SK-N-SH (cell line): Measurements from ENCODE around the gene CTSA. TPM values are rescaled to one million over a fixed set of nuclear protein-coding genes. Genes with fewer than 3 reads are reported as not detected.

Experiments
- CTCF ChIA-PET: fragments of 300-600, 350-600 bp; formaldehyde crosslinking; extraction: SDS; loops from one replicate; lab custom pipeline; 2021; lab: Yijun Ruan, JAX
- POLR2A ChIA-PET: fragments of 350-600 bp; sonication (Branson Sonifier 250); formaldehyde crosslinking; extraction: SDS; loops from one replicate; lab custom pipeline; 2020; ENCODE audit warnings: antibody characterized with exemption, inconsistent platforms; lab: Yijun Ruan, JAX
- DNase-seq: peaks from one replicate; pipeline ENCODE4 v3.0.0; 2012
- H2AFZ ChIP-seq: fragments of 200-600 bp; sonication (generic); 2 replicates; pipeline ENCODE4 v1.8.1; 2016; ENCODE audit warnings: antibody characterized with exemption, mild to moderate bottlenecking, low read depth
- H3F3A ChIP-seq: fragments of 200-600 bp; sonication (generic); replicated peaks from 2 replicates; pipeline ENCODE3; 2016; ENCODE audit warnings: antibody characterized with exemption, mild to moderate bottlenecking; ENCODE audit not compliant: insufficient read depth
- H3K27ac ChIP-seq, 2 experiments: fragments of 200-500 bp in 1 of 2; fragments of 200-600 bp in 1 of 2; sonication (Bioruptor generic) in 1 of 2; sonication (generic), shearing (Covaris generic) in 1 of 2; 2 replicates each; pipeline versions ENCODE4 v1.5.1 to v1.6.1; 2014 to 2016; ENCODE audit warnings: low read depth in 2 of 2, inconsistent platforms in 1 of 2, low read length in 1 of 2, mild to moderate bottlenecking in 1 of 2, mixed read lengths in 1 of 2
- H3K27me3 ChIP-seq: fragments of 200-600 bp; sonication (generic), shearing (Covaris generic); 2 replicates; pipeline ENCODE4 v1.6.1; 2016; ENCODE audit warnings: mixed run types; ENCODE audit not compliant: insufficient read depth
- H3K36me3 ChIP-seq, 2 experiments: fragments of 200-500 bp in 1 of 2; fragments of 200-600 bp in 1 of 2; sonication (Bioruptor generic) in 1 of 2; sonication (generic) in 1 of 2; replicated peaks in 1 of 2; 2 replicates each; pipeline versions ENCODE3 to v1.5.1; 2014 to 2016; ENCODE audit warnings: low read length in 1 of 2, mild to moderate bottlenecking in 1 of 2; ENCODE audit not compliant: insufficient read depth in 2 of 2, control insufficient read depth in 1 of 2
- H3K4me1 ChIP-seq, 2 experiments: fragments of 200-500 bp in 1 of 2; fragments of 200-600 bp in 1 of 2; sonication (Bioruptor generic) in 1 of 2; sonication (generic), shearing (Covaris generic) in 1 of 2; 2 replicates each; pipeline versions ENCODE4 v1.5.1 to v1.6.1; 2014 to 2016; ENCODE audit warnings: low read depth in 1 of 2, low read length in 1 of 2, mixed run types in 1 of 2; ENCODE audit not compliant: insufficient read depth in 2 of 2, control insufficient read depth in 1 of 2
- H3K4me2 ChIP-seq: fragments of 200-600 bp; sonication (generic), shearing (Covaris generic); 2 replicates; pipeline ENCODE4 v1.6.1; 2017; ENCODE audit warnings: mixed run types
- H3K4me3 ChIP-seq, 2 experiments: fragments of 200-500 bp in 1 of 2; fragments of 200-600 bp in 1 of 2; sonication (Bioruptor generic) in 1 of 2; sonication (generic), shearing (Covaris generic) in 1 of 2; 2 replicates each; pipeline versions ENCODE4 v1.5.1 to v1.8.1; 2014 to 2016; ENCODE audit warnings: low read depth in 2 of 2, inconsistent platforms in 1 of 2, low read length in 1 of 2, mild to moderate bottlenecking in 1 of 2, mixed read lengths in 1 of 2, moderate library complexity in 1 of 2
- H3K79me2 ChIP-seq: fragments of 200-600 bp; sonication (generic); 2 replicates; pipeline ENCODE4 v1.8.1; 2017; ENCODE audit warnings: mild to moderate bottlenecking; ENCODE audit not compliant: insufficient read depth
- H3K9ac ChIP-seq: fragments of 200-600 bp; sonication (generic); 2 replicates; pipeline ENCODE4 v1.6.1; 2017; ENCODE audit warnings: mixed run types
- H3K9me2 ChIP-seq: fragments of 200-600 bp; sonication (generic); 2 replicates; pipeline ENCODE4 v1.6.1; 2017; ENCODE audit warnings: mixed run types
- H3K9me3 ChIP-seq: fragments of 200-600 bp; sonication (generic); 2 replicates; pipeline ENCODE4 v1.6.1; 2017; ENCODE audit warnings: mixed run types, mild to moderate bottlenecking, moderate library complexity
- H4K20me1 ChIP-seq: fragments of 200-600 bp; sonication (generic); 2 replicates; pipeline ENCODE4 v1.6.1; 2017; ENCODE audit warnings: mild to moderate bottlenecking, mixed run types; ENCODE audit not compliant: insufficient read depth
- CTCF ChIP-seq: fragments of 200-600 bp; sonication (generic); IDR thresholded peaks from 2 replicates; pipeline ENCODE4 v1.6.1; 2017; ENCODE audit warnings: antibody characterized with exemption, mild to moderate bottlenecking, moderate library complexity
- EP300 ChIP-seq, 2 experiments: IDR thresholded peaks; 2 replicates each; pipeline versions ENCODE4 v1.4.0 to v1.6.1; 2012; ENCODE audit warnings: borderline replicate concordance in 1 of 2, low read depth in 1 of 2, low read length in 1 of 2
- FOXM1 ChIP-seq: IDR thresholded peaks from 2 replicates; pipeline ENCODE4 v1.4.0; 2012; ENCODE audit warnings: low read depth, mild to moderate bottlenecking
- GATA2 ChIP-seq: sonication (generic); formaldehyde crosslinking; IDR thresholded peaks from 2 replicates; pipeline ENCODE4 v1.5.0; 2020; ENCODE audit warnings: mild to moderate bottlenecking, missing genetic modification reagents
- MEF2A ChIP-seq: IDR thresholded peaks from 2 replicates; pipeline ENCODE4 v1.4.0; 2012; ENCODE audit warnings: low read depth, borderline replicate concordance
- MXI1 ChIP-seq: IDR thresholded peaks from 2 replicates; pipeline ENCODE4 v1.6.1; 2012; ENCODE audit warnings: mild to moderate bottlenecking, low read depth, low read length, improper control_type of control experiment
- REST ChIP-seq: IDR thresholded peaks from 2 replicates; pipeline ENCODE4 v1.6.1; 2012; ENCODE audit warnings: mild to moderate bottlenecking, low read depth, low read length, moderate library complexity
- USF1 ChIP-seq: IDR thresholded peaks from 2 replicates; pipeline ENCODE4 v1.4.0; 2012; ENCODE audit warnings: low read depth, borderline replicate concordance
- USF2 ChIP-seq: fragments of 150-350 bp; IDR thresholded peaks from 2 replicates; pipeline ENCODE4 v1.6.1; 2017; ENCODE audit warnings: antibody characterized with exemption, low read length, low read depth, borderline replicate concordance
- YY1 ChIP-seq: IDR thresholded peaks from 2 replicates; pipeline ENCODE4 v1.4.0; 2012; ENCODE audit warnings: low read depth, mild to moderate bottlenecking
- polyA plus RNA-seq, 3 experiments: library from polyadenylated mRNA; depleted of rRNA; stranded (reverse); fragments of >200 nt; gene quantifications; 2 replicates each; pipeline ENCODE4 v1.2.3, GENCODE V29; 2012

Gene CTSA
- polyA plus RNA-seq, 1 of the 3 experiments (the other 2 are of a cell fraction), result 338 TPM

- TF ChIP-seq USF1 (no peak), MEF2A (no peak), REST (no peak), CTCF (no peak), GATA2 (CRISPR knock-in tag) (no peak), FOXM1 (no peak), USF2 (no peak), EP300 (IDR thresholded peaks at IDR 0.05; ENCODE audit: borderline replicate concordance in 1 of 2, low read depth in 1 of 2, low read length in 1 of 2) (no peak), MXI1 (no peak)
Observed at GRCh38 chr20:45867136-45867818, 23.9 kb upstream of the CTSA start (continued).

- Histone ChIP-seq H3K36me3 (no peaks in the 10 kb centered on the region), H3K4me1 (peaks cover 0 to 8% of the 10 kb centered on the region in 2 experiments; a peak in 1 of 4 replicates), H3K27ac (peak overlapping the region in 1 of 2 experiments; percentile 83; a peak in 2 of 4 replicates), H3K79me2 (no peaks in the 10 kb centered on the region), H3K27me3 (no peaks in the 10 kb centered on the region), H3F3A (peaks cover 8% of the 10 kb centered on the region), H3K9me2 (no peaks in the 10 kb centered on the region), H3K4me2 (0 out of 2 replicates have a peak overlapping the region, but pooled peaks have one; percentile 34), H4K20me1 (no peaks in the 10 kb centered on the region), H2AFZ (0 out of 2 replicates have a peak overlapping the region, but pooled peaks have one; percentile 26), H3K9me3 (no peaks in the 10 kb centered on the region), H3K4me3 (no peak overlapping the region), H3K9ac (peak overlapping the region; percentile 50)
- TF ChIP-seq YY1, result no peak
- no peak for DNase-seq
- ChIA-PET CTCF (interaction anchor here (1.2 kb wide), 1 partner anchor 119 kb away, joined by 3 read pairs; no protein-coding TSS in a partner anchor), POLR2A (no interaction called here)
Observed at GRCh38 chr20:45867819-45868176, 23.3 kb upstream of the CTSA start.
